Stomach (tissue), 9 donors: ENCODE results near the gene ACADL. TPM values are rescaled to one million over a fixed set of nuclear protein-coding genes. Genes with fewer than 3 reads are reported as not detected.

Source experiments
- DNase-seq, 2 donors: peaks; one replicate each; pipeline versions ENCODE4 v3.0.0 to v3.0.0-alpha.2; 2013 to 2019
- H3K27ac ChIP-seq, 5 donors: fragments of 200-600 bp in 4 of 5; sonication (generic) in 4 of 5; one replicate each; pipeline ENCODE4 v1.5.1; 2013 to 2019; ENCODE audit warnings: mild to moderate bottlenecking in 1 of 5, moderate library complexity in 1 of 5
- H3K27me3 ChIP-seq, 3 donors: fragments of 200-600 bp; sonication (generic); one replicate each; pipeline ENCODE4 v1.5.1; 2017 to 2019; ENCODE audit warnings: mixed run types in 1 of 3
- H3K36me3 ChIP-seq, 4 donors: fragments of 200-600 bp; sonication (generic); 1 replicate in 3 of 4; 2 replicates in 1 of 4; pipeline ENCODE4 v1.5.1; 2016 to 2019
- H3K4me1 ChIP-seq, 4 donors: fragments of 200-600 bp; sonication (generic); one replicate each; pipeline ENCODE4 v1.5.1; 2016 to 2019
- H3K4me3 ChIP-seq, 4 donors: fragments of 200-600 bp; sonication (generic) in 3 of 4; one replicate each; pipeline ENCODE4 v1.5.1; 2016 to 2019; ENCODE audit warnings: mild to moderate bottlenecking in 1 of 4
- H3K9me3 ChIP-seq, 4 donors: fragments of 200-600 bp; sonication (generic); one replicate each; pipeline ENCODE4 v1.5.1; 2016 to 2019
- EP300 ChIP-seq: sonication (generic); formaldehyde crosslinking; IDR thresholded peaks from one replicate; pipeline ENCODE4 v1.6.1; 2017; ENCODE audit warnings: antibody characterized with exemption
- POLR2A ChIP-seq, 4 donors: fragments of 450-650 bp; IDR thresholded peaks; one replicate each; pipeline ENCODE4 v1.6.1; 2016; ENCODE audit warnings: antibody characterized with exemption in 4 of 4, control low read depth in 2 of 4, mild to moderate bottlenecking in 1 of 4, moderate library complexity in 1 of 4
- POLR2AphosphoS5 ChIP-seq, 3 donors: sonication (generic); formaldehyde crosslinking; IDR thresholded peaks; one replicate each; pipeline ENCODE4 v1.6.1; 2016; ENCODE audit warnings: antibody characterized with exemption in 3 of 3
- WGBS, 5 donors: extraction: QIAGEN DNeasy Blood & Tissue Kit in 3 of 5; methylation state at CpG; one replicate each; pipeline versions ENCODE4 v1.1.5 to v1.1.7; 2013 to 2018; 5-methylcytosine and 5-hydroxymethylcytosine counted together
- intact Hi-C: fragments of 100-400 bp; cut with DNase I; formaldehyde crosslinking; loops from one replicate; pipeline ENCODE4 v1.15.1; 2023; ENCODE audit warnings: low total_unique reads
- polyA plus RNA-seq, 3 donors: library from polyadenylated mRNA; stranded (reverse); fragments of 200-250 nt; gene quantifications; one replicate each; pipeline ENCODE4 v1.2.3, GENCODE V29; 2013
- total RNA-seq, 5 donors: library from RNA; depleted of rRNA; stranded (reverse); fragments of >200 nt; gene quantifications; one replicate each; pipeline versions ENCODE4 v1.1.0 to v1.2.3, GENCODE V29; 2014 to 2016
- TF ChIP-seq, protein P1 (sequence below), 7 experiments: fragments of 450-650 bp in 4 of 7; fragments of 200-600 bp in 3 of 7; sonication (generic) in 3 of 7; IDR thresholded peaks; one replicate each; pipeline ENCODE4 v1.5.1; 2016 to 2019; ENCODE audit warnings: antibody characterized with exemption in 7 of 7, control low read depth in 2 of 7, mild to moderate bottlenecking in 1 of 7
- donor health status: healthy with polysubstance abuse.
- donor health status: Bipolar disorder and iron deficiency.
- donor health status: healthy.

The ACADL gene
- total and polyA plus RNA-seq, 8 donors = 3.3 to 17.5 (median 4.9) TPM; not detected in 2

- H3K36me3 ChIP-seq = no peaks in the 10 kb centered on the region
- H3K9me3 ChIP-seq = no peaks in the 10 kb centered on the region
- peaks cover 0 to 21% (median 9%) of the 10 kb centered on the region in 3 donors for H3K27me3 ChIP-seq
- H3K4me3 ChIP-seq = peak overlapping the region in 1 of 4 donors; percentile 71
- intact Hi-C loops = no loop called here
- peaks cover 5 to 47% (median 27%) of the 10 kb centered on the region in 4 donors for H3K4me1 ChIP-seq
- WGBS, 5 donors = 41 to 69% (median 43%) methylated on average over 2 of the region's 2 CpGs
- no peak for TF ChIP-seq EP300
- TF ChIP-seq POLR2A (IDR thresholded peaks at IDR 0.05) = no peak
- TF ChIP-seq POLR2AphosphoS5 (IDR thresholded peaks at IDR 0.05) = no peak
- H3K27ac ChIP-seq = no peak overlapping the region
- DNase-seq = no peak
Observed at GRCh38 chr2:210226223-210226622, 976 bp upstream of the ACADL start.

- 3 to 18% (median 4%) methylated on average over 12 to 24 of the region's 24 CpGs for WGBS, 5 donors
Observed at GRCh38 chr2:210224591-210224940, 681 bp downstream of the ACADL start.

GRCh38 chr2:210215120-210215519 lies 10.1 kb downstream of the ACADL start:
- Histone ChIP-seq H3K9me3 (no peaks in the 10 kb centered on the region), H3K36me3 (no peaks in the 10 kb centered on the region), H3K27ac (no peak overlapping the region), H3K27me3 (no peaks in the 10 kb centered on the region), H3K4me3 (no peak overlapping the region), H3K4me1 (peaks cover 0 to 9% (median 0%) of the 10 kb centered on the region in 4 donors)
- 15 to 38% (median 25%) methylated on average over 1 of the region's 1 CpG for WGBS, 5 donors
- intact Hi-C loops = no loop called here
- no peak for DNase-seq
- TF ChIP-seq POLR2A (IDR thresholded peaks at IDR 0.05) (no peak), POLR2AphosphoS5 (IDR thresholded peaks at IDR 0.05) (no peak)

More at GRCh38 chr2:210224591-210224940, 681 bp downstream of the ACADL start:
- Histone ChIP-seq H3K27me3 (peaks cover 0 to 21% (median 9%) of the 10 kb centered on the region in 3 donors), H3K36me3 (no peaks in the 10 kb centered on the region), H3K9me3 (no peaks in the 10 kb centered on the region), H3K4me1 (peaks cover 5 to 47% (median 27%) of the 10 kb centered on the region in 4 donors), H3K27ac (peak overlapping the region; percentile 83 to 92 (median 83)), H3K4me3 (peak overlapping the region; percentile 55 to 71 (median 64))
- DNase-seq = peak; percentile 51 to 52
- TF ChIP-seq POLR2AphosphoS5 (IDR thresholded peaks at IDR 0.05) (no peak), POLR2A (IDR thresholded peaks at IDR 0.05) (no peak), EP300 (no peak)
- TF ChIP-seq, protein P1, sequence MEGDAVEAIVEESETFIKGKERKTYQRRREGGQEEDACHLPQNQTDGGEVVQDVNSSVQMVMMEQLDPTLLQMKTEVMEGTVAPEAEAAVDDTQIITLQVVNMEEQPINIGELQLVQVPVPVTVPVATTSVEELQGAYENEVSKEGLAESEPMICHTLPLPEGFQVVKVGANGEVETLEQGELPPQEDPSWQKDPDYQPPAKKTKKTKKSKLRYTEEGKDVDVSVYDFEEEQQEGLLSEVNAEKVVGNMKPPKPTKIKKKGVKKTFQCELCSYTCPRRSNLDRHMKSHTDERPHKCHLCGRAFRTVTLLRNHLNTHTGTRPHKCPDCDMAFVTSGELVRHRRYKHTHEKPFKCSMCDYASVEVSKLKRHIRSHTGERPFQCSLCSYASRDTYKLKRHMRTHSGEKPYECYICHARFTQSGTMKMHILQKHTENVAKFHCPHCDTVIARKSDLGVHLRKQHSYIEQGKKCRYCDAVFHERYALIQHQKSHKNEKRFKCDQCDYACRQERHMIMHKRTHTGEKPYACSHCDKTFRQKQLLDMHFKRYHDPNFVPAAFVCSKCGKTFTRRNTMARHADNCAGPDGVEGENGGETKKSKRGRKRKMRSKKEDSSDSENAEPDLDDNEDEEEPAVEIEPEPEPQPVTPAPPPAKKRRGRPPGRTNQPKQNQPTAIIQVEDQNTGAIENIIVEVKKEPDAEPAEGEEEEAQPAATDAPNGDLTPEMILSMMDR (IDR thresholded peaks at IDR 0.05) = no peak
- intact Hi-C loops = no loop called here

DNA sequence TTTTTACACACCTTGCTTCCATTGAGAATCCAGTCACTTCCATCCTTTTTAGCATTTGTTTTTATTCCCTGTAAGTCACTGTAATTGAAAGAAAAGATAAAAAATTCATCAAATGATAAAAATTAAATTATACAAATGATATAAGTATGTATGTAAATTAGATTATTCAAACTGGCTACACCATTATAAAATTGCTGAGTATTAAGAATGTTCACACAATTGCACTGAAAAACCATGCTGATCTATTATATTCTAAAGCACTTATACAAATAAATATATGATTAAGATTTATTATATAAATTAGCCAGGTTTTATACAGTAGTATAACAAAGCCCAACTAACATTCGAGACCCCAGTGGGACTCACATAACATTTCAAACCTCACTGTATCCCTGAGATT lies 15.1 kb downstream of the ACADL start:
- Histone ChIP-seq H3K27me3 (no peaks in the 10 kb centered on the region), H3K9me3 (no peaks in the 10 kb centered on the region), H3K36me3 (no peaks in the 10 kb centered on the region), H3K4me1 (peaks cover 0 to 6% (median 0%) of the 10 kb centered on the region in 4 donors), H3K4me3 (no peak overlapping the region), H3K27ac (no peak overlapping the region)
- 91 to 100% (median 97%) methylated on average over 1 of the region's 1 CpG for WGBS, 5 donors
- intact Hi-C loops = no loop called here
- no peak for DNase-seq
- TF ChIP-seq POLR2A (IDR thresholded peaks at IDR 0.05) = no peak
- TF ChIP-seq EP300 = no peak
- no peak for TF ChIP-seq POLR2AphosphoS5 (IDR thresholded peaks at IDR 0.05)
- TF ChIP-seq, protein P1 (IDR thresholded peaks at IDR 0.05) = no peak

DNA sequence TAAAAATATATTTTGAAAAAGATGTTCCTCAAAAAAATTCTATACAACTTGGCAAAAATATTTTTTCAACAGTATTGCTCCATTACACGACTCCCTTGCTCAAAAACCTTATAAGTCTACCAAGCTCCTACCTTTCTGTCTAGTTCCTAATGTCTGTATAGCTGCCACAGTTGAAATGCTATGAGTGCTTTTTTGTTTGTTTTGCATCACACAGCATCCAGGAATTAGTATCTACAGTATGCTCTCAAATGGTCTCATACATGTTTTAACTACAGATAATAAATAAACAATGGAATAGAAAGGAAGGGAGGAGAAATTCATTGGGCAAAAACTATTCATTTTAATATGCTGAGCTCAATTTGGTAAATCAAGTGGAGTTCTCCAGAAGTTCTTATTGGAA lies 17.3 kb downstream of the ACADL start:
- H3K27me3 ChIP-seq = no peaks in the 10 kb centered on the region
- H3K9me3 ChIP-seq = no peaks in the 10 kb centered on the region
- intact Hi-C loops = no loop called here
- no peaks in the 10 kb centered on the region for H3K4me1 ChIP-seq
- TF ChIP-seq, protein P1 (IDR thresholded peaks at IDR 0.05) = no peak
- TF ChIP-seq EP300 (no peak), POLR2AphosphoS5 (IDR thresholded peaks at IDR 0.05) (no peak), POLR2A (IDR thresholded peaks at IDR 0.05) (no peak)
- no peak overlapping the region for H3K27ac ChIP-seq
- H3K4me3 ChIP-seq = no peak overlapping the region
- H3K36me3 ChIP-seq = no peaks in the 10 kb centered on the region
- WGBS, 5 donors = 73 to 91% (median 86%) methylated on average over 1 of the region's 1 CpG
- no peak for DNase-seq
